Measurements from ENCODE around the gene MB21D2. TPM values are rescaled to one million over a fixed set of nuclear protein-coding genes. Genes with fewer than 3 reads are reported as not detected.

MB21D2 gene
- total RNA-seq, 2 experiments from 2014 or later, result 0.06 TPM; not detected in 1

DNA sequence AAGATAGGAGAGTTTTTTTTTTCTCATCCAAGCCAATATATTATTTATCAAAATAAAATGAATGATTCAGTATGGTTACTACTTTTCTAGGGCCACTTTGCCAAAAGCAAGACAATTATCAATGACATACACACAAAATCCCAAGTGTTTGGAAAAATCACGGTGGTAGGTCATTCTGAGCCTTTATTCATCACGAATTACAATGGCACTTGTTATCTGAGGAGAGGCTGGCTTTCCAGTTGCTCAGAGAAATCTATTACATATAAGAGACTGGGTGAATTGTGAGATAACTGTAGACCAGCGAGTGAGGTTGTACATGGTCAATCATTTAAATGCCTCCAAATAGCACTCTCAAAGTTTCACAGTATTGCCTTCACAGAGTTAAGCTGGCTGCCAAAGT lies 169.9 kb downstream of the MB21D2 start:
- Histone ChIP-seq H3K4me1 (ENCODE audit: insufficient read depth, low read length, poor library complexity, severe bottlenecking) (no peaks in the 10 kb centered on the region), H3K4me3 (ENCODE audit: low read depth, low read length, poor library complexity, severe bottlenecking) (no peak overlapping the region), H3K4me2 (ENCODE audit: low read length) (no peak overlapping the region), H3K9me2 (ENCODE audit: insufficient read depth, low read length) (no peaks in the 10 kb centered on the region), H2AFZ (ENCODE audit: low read length) (no peak overlapping the region), H3K79me2 (ENCODE audit: insufficient read depth, low read depth, low read length) (no peaks in the 10 kb centered on the region), H3K36me3 (ENCODE audit: insufficient read depth, low read length) (no peaks in the 10 kb centered on the region), H3K27ac (ENCODE audit: low read depth, low read length, poor library complexity, severe bottlenecking) (no peak overlapping the region), H4K20me1 (ENCODE audit: insufficient read depth, low read length) (no peaks in the 10 kb centered on the region), H3K9me3 (ENCODE audit: low read length) (no peaks in the 10 kb centered on the region)
- TF ChIP-seq, protein P1, sequence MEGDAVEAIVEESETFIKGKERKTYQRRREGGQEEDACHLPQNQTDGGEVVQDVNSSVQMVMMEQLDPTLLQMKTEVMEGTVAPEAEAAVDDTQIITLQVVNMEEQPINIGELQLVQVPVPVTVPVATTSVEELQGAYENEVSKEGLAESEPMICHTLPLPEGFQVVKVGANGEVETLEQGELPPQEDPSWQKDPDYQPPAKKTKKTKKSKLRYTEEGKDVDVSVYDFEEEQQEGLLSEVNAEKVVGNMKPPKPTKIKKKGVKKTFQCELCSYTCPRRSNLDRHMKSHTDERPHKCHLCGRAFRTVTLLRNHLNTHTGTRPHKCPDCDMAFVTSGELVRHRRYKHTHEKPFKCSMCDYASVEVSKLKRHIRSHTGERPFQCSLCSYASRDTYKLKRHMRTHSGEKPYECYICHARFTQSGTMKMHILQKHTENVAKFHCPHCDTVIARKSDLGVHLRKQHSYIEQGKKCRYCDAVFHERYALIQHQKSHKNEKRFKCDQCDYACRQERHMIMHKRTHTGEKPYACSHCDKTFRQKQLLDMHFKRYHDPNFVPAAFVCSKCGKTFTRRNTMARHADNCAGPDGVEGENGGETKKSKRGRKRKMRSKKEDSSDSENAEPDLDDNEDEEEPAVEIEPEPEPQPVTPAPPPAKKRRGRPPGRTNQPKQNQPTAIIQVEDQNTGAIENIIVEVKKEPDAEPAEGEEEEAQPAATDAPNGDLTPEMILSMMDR (conservative IDR thresholded peaks at IDR 0.05; ENCODE audit: low read length), result no peak
- ChIA-PET CTCF (ENCODE audit: unreplicated experiment) (no interaction called here), POLR2A (interaction anchor here (0.6 kb wide), 1 partner anchor 33 kb away, joined by 3 read pairs; no protein-coding TSS in a partner anchor)
- intact Hi-C loops (cut with micrococcal nuclease; ENCODE audit: unreplicated experiment), result no loop called here
- no TSS peak for BruUV-seq (replicated peaks)
- DNase-seq (ENCODE audit: low spot score), result no peak

- H3K4me3 ChIP-seq (ENCODE audit: low read depth, low read length, poor library complexity, severe bottlenecking), result no peak overlapping the region
- TF ChIP-seq EZH2phosphoT487 (IDR thresholded peaks at IDR 0.05; ENCODE audit: borderline replicate concordance, low read depth, low read length), result no peak
- TF ChIP-seq, protein P1 (conservative IDR thresholded peaks at IDR 0.05; ENCODE audit: low read length), result no peak
- ChIA-PET POLR2A (no interaction called here), CTCF (ENCODE audit: unreplicated experiment) (no interaction called here)
- no peaks in the 10 kb centered on the region for H3K4me1 ChIP-seq (ENCODE audit: insufficient read depth, low read length, poor library complexity, severe bottlenecking)
- H4K20me1 ChIP-seq (ENCODE audit: insufficient read depth, low read length), result no peaks in the 10 kb centered on the region
- BruUV-seq (replicated peaks), result no TSS peak
- H3K4me2 ChIP-seq (ENCODE audit: low read length), result no peak overlapping the region
- H3K36me3 ChIP-seq (ENCODE audit: insufficient read depth, low read length), result no peaks in the 10 kb centered on the region
- H3K79me2 ChIP-seq (ENCODE audit: insufficient read depth, low read depth, low read length), result no peaks in the 10 kb centered on the region
- no peak overlapping the region for H3K27ac ChIP-seq (ENCODE audit: low read depth, low read length, poor library complexity, severe bottlenecking)
- intact Hi-C loops (cut with micrococcal nuclease; ENCODE audit: unreplicated experiment), result no loop called here
- no peaks in the 10 kb centered on the region for H3K9me2 ChIP-seq (ENCODE audit: insufficient read depth, low read length)
- H2AFZ ChIP-seq (ENCODE audit: low read length), result no peak overlapping the region
- H3K9me3 ChIP-seq (ENCODE audit: low read length), result no peaks in the 10 kb centered on the region
- DNase-seq (ENCODE audit: low spot score), result no peak
These were observed 170.5 kb downstream of the MB21D2 start for GRCh38 chr3:192747145-192747544.

Other genes starting within 250 kb of the MB21D2 start
- gene FGF12, start 190.3 kb downstream of the MB21D2 start, total RNA-seq (2014; rRNA removed; shearing (Covaris generic)), result 0.06 TPM in 1 of 2 replicates, not detected in the other
- 1.5 and 1.7 TPM in 2 replicates for gene FGF12, start 190.3 kb downstream of the MB21D2 start, total RNA-seq (2022)

Measured in OCI-LY7 (cell line).